Measurements from ENCODE around the gene KATNAL2. TPM values are rescaled to one million over a fixed set of nuclear protein-coding genes. Genes with fewer than 3 reads are reported as not detected.

The KATNAL2 gene
- total RNA-seq, 4 donors from 2014 or later, result 2.9 to 7.8 (median 5.9) TPM

GRCh38 chr18:47080872-47081271 lies 163.5 kb downstream of the KATNAL2 start:
- no peak for DNase-seq (ENCODE audit: low spot score)
- no peak for TF ChIP-seq CTCF (IDR thresholded peaks at IDR 0.05)
- ATAC-seq (ENCODE audit: low FRiP score), result no peak

GRCh38 chr18:47081578-47081977 lies 164.2 kb downstream of the KATNAL2 start:
- TF ChIP-seq CTCF (IDR thresholded peaks at IDR 0.05), result no peak
- ATAC-seq (ENCODE audit: low FRiP score), result no peak
- DNase-seq (ENCODE audit: low spot score), result no peak

GRCh38 chr18:47087676-47088075 lies 170.3 kb downstream of the KATNAL2 start:
- ATAC-seq (ENCODE audit: low FRiP score) (no peak), DNase-seq (ENCODE audit: low spot score) (no peak)
- no peak for TF ChIP-seq CTCF (IDR thresholded peaks at IDR 0.05)

GRCh38 chr18:47095810-47096209 lies 178.4 kb downstream of the KATNAL2 start:
- DNase-seq (ENCODE audit: low spot score), result no peak
- ATAC-seq (ENCODE audit: low FRiP score), result no peak
- TF ChIP-seq CTCF (IDR thresholded peaks at IDR 0.05), result no peak

GRCh38 chr18:47100212-47100831 lies 182.9 kb downstream of the KATNAL2 start:
- peak in 1 of 3 donors; percentile 38 for TF ChIP-seq CTCF (IDR thresholded peaks at IDR 0.05)
- ATAC-seq (ENCODE audit: low FRiP score) (no peak), DNase-seq (ENCODE audit: low spot score) (no peak)

GRCh38 chr18:47108373-47108772 lies 191.0 kb downstream of the KATNAL2 start:
- no peak for ATAC-seq (ENCODE audit: low FRiP score)
- DNase-seq (ENCODE audit: low spot score), result no peak
- no peak for TF ChIP-seq CTCF (IDR thresholded peaks at IDR 0.05)

- DNase-seq (ENCODE audit: low spot score) (no peak), ATAC-seq (ENCODE audit: low FRiP score) (no peak)
- no peak for TF ChIP-seq CTCF (IDR thresholded peaks at IDR 0.05)
These were observed 191.6 kb downstream of the KATNAL2 start for GRCh38 chr18:47108998-47109405.
